Measurements from ENCODE around the gene MAP4K3. TPM values are rescaled to one million over a fixed set of nuclear protein-coding genes. Genes with fewer than 3 reads are reported as not detected.
A peak's percentile ranks its signal among the peaks of the same experiment; 100 is the strongest.
"Not testable (repeated sequence)": the region's sequence is repeated elsewhere in the genome, so short reads cannot be mapped to it uniquely, and the experiment has no call there.

MAP4K3 gene
- total RNA-seq, 1 donor from 2014 or later, result 10.1 TPM

DNA sequence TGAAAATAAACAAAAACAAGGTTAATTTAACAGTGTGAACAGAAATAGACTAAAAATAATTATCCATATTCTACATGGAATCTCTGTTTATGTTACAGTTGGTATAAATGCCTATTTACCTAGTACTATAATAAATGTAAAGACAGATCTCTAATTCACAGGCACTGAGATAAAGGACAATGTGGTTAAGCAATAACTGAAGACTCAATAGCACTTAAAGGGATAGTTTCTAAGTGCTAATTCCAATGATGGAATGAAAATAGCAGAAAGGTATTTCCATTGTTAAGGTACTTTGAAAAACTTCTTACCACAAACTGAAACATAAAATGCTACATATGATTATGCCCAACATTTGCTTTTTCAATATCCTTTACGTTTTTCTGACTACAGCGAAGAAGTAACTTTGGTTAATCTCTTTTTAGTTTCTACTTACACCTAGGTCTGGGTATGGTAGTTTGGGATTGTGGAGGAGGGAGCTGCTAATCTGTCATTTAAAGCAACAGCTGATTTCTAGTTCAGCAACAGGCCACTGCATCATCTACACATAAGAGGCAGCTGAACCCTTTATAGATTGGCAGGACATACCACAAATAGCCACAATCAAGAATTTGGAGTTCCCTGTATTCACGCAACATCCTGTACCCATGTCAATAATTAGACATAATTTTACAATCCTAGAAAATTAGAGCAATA is 27.2 kb downstream of the MAP4K3 start:
- DNase-seq (ENCODE audit: low read depth in 2 of 2), result no peak

DNA sequence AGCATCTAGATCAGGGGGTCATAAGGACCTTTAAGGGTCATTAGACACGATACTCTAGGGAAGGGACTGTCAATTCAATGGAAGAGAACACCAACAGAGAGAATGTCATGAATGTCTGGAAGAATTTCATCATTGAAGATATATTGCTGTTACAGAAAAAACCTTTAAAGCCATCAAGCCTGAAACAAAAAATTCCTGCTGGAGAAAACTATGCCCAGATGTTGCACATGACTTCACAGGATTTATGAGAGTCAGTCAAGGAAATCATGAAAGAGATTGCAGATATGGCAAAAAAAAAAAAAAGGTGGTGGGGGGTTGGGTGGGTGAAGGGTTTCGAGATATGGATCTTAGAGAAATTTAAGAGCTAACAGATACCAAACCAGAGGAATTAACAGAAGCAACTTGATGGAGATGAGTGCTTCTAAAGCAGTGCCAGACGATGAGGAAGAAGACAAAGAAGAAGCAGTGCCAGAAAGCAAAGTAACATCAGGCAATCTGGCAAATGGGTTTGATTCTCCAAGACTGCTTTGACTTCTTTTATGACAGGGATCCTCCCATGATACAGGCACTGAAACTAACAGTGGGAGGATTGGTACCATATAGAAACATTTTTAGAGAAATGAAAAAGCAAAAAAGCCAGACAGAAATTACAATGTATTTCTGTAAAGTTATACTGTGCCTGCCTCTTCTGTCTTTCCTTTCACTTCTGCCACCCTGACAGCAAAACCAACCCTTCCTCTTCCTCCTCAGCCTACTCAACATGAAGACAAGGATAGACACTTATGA is 28.5 kb downstream of the MAP4K3 start:
- no peak for DNase-seq (ENCODE audit: low read depth in 2 of 2)

DNA sequence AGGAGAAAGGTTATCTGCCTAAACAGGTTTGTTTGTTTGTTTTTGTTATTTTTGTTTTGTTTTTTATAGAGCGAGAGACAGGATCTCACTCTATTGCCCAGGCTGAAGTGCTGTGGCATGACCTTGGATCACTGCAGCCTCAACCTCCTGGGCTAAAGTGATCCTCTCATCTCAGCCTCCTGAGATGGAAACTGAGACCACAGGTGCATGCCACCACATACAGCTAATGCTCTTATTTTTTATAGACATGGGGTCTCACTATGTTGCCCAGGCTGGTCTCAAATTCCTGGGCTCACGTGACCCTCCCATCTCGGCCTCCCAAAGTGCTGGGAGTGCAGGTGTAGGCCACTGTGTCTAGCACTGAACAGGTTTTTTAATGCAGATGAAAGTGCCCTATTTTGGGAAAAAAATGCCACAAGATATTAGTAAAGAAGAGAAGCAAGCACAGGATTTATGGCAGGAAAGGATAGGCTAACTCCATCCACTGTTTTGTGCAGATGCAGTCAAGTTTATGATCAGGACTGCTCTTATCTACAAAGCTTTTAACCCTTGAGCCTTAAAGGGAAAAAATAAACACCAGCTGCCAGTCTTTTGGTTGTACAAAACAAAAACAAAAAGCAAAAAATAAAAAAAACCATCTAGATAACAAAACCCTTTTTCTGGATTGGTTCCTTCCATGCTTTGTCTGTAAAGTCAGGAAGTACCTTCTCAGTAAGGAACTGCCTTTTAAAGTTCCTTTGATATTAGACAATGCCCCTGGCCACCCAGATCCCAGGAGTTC is 29.4 kb downstream of the MAP4K3 start:
- DNase-seq (ENCODE audit: low read depth in 2 of 2), result no peak

GRCh38 chr2:39405364-39405763 is 31.7 kb downstream of the MAP4K3 start:
- DNase-seq (ENCODE audit: low read depth in 2 of 2), result no peak

DNA sequence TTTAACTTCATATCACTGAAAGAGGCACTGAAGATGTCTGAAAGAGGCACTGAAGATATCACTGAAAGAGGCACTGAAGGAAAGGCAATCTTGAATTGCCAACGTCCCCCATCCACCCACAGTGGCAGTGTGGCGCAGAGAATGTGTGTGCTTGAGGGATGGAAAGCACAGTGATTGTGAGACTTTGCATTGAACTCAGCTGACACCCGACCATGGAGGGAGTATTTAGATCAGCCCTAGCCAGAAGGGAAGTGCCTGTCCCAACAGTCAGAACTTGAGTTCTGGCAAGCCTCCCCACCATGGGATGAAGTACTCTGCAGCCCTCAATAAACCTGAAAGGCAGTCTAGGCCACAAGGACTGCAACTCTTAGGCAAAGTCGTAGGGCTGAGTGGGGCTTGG is 33.8 kb downstream of the MAP4K3 start:
- DNase-seq (ENCODE audit: low read depth in 2 of 2), result peak in 1 of 2 donors; percentile 11

GRCh38 chr2:39401319-39401718 is 35.8 kb downstream of the MAP4K3 start:
- DNase-seq (ENCODE audit: low read depth in 2 of 2), result no peak

- no peak for DNase-seq (ENCODE audit: low read depth in 2 of 2)
These were observed 37.5 kb downstream of the MAP4K3 start for GRCh38 chr2:39399570-39399969.

- no peak for DNase-seq (ENCODE audit: low read depth in 2 of 2)
These were observed 41.8 kb downstream of the MAP4K3 start for GRCh38 chr2:39395313-39395712.

GRCh38 chr2:39394516-39394961 is 42.5 kb downstream of the MAP4K3 start:
- no peak for DNase-seq (ENCODE audit: low read depth in 2 of 2)

- DNase-seq (ENCODE audit: low read depth in 2 of 2), result no peak
These were observed 44.4 kb downstream of the MAP4K3 start for GRCh38 chr2:39392672-39393071.

- no peak for DNase-seq (ENCODE audit: low read depth in 2 of 2)
These were observed 46.9 kb downstream of the MAP4K3 start for GRCh38 chr2:39390216-39390615.

GRCh38 chr2:39386064-39386463 is 51.0 kb downstream of the MAP4K3 start:
- no peak for DNase-seq (ENCODE audit: low read depth in 2 of 2)

DNA sequence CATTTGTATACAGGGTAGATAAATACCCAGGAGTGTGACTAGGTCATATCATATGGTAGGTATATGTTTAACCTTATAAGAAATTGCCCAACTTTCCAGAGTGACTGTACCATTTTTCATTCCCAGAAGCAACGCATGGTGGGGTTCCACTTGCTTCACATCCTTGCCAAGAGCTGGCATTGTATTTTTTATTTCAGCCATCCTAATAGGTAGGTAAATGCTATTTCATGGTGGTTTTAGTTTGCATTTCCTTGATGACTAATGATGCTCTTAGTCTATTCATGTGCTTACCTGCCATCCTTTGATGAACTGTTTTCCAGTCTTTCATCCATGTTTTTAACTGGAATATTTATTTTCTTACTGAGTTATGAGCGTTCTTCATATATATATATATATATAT is 51.9 kb downstream of the MAP4K3 start:
- DNase-seq (ENCODE audit: low read depth in 2 of 2), result no peak

- not testable (repeated sequence) for DNase-seq (ENCODE audit: low read depth in 2 of 2)
These were observed 53.0 kb downstream of the MAP4K3 start for GRCh38 chr2:39384071-39384470.

DNA sequence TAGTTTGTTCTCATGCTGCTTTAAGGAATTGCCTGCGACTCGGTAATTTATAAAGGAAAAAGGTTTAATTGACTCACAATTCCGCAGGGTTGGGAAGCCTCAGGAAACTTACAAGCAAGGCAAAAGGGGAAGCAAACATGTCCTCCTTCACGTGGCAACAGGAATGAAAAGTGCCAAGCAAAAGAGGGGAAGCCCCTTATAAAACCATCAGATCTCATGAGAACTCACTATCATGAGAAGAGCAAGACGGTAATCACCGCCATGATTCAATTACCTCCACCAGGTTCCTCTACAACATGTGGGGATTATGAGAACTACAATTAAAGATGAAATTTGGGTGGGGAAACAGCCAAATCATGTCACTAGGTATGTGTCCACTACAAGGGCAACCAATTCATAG is 53.9 kb downstream of the MAP4K3 start:
- no peak for DNase-seq (ENCODE audit: low read depth in 2 of 2)

- DNase-seq (ENCODE audit: low read depth in 2 of 2), result no peak
These were observed 55.4 kb downstream of the MAP4K3 start for GRCh38 chr2:39381653-39382052.

- DNase-seq (ENCODE audit: low read depth in 2 of 2), result no peak
These were observed 56.4 kb downstream of the MAP4K3 start for GRCh38 chr2:39380525-39381150.

DNA sequence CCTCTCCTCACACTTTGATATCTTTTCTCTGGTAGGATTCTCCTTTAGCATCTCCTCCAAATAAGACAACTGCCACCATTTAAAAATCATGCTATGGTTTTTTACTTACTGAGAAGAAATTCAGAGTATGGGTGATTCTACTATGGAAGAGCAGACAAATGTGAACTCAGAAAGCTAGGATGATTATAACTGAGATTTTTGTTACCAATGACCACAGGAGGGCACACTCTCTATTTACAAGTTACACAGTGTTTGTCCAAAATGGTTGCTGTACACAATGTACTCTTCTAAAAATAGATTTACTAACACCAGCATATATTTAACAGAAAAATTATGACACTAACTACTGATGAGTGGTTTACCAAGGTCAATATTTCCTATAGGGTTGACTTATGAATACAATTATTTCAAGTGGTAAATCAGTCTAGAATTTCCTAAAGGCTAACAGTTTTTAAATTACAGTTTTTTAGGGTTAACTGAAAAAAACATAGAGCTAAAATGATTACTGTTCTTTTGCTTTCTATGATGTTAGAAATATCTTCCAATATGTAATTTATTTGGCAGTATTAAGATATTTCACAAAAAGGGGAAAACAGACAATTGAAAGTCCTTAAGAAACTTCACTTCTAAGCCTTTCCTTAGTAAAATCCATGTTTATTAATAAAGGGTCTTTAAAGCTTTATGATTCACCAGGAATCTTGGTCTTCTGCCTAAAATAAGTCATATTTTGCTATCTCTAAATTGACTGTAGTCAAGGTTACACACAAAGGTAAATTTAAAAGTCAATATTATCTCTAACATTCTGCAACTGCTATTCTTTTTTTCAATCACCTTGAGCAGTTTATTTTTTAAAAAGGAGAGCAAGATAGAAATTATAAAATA is 57.2 kb downstream of the MAP4K3 start:
- DNase-seq (ENCODE audit: low read depth in 2 of 2), result peak; percentile 50 to 74

- DNase-seq (ENCODE audit: low read depth in 2 of 2), result no peak
These were observed 58.1 kb downstream of the MAP4K3 start for GRCh38 chr2:39378968-39379367.

GRCh38 chr2:39377226-39377939 is 59.7 kb downstream of the MAP4K3 start:
- DNase-seq (ENCODE audit: low read depth in 2 of 2), result no peak
